CD4-positive, alpha-beta memory T cell (primary cell): ENCODE data around the gene TEX50. TPM values are rescaled to one million over a fixed set of nuclear protein-coding genes. Genes with fewer than 3 reads are reported as not detected.
"Not testable (repeated sequence)": the region's sequence is repeated elsewhere in the genome, so short reads cannot be mapped to it uniquely, and the experiment has no call there.

Experiments used
- CTCF ChIA-PET: fragments of 350-600 bp; sonication (Branson Sonifier 250); formaldehyde crosslinking; loops from one replicate; lab custom pipeline; 2021; ENCODE audit warnings: inconsistent platforms; ENCODE audit not compliant: partially characterized antibody; lab: Charles Lee
- POLR2A ChIA-PET: fragments of 350-600 bp; sonication (Branson Sonifier 250); formaldehyde crosslinking; loops from one replicate; lab custom pipeline; 2021; ENCODE audit not compliant: partially characterized antibody; lab: Charles Lee
- DNase-seq, 5 donors: peaks; one replicate each; pipeline versions ENCODE4 v3.0.0 to v3.0.0-alpha.2; 2020 to 2022; ENCODE audit warnings: mixed read lengths in 1 of 5
- H3K27ac ChIP-seq: one replicate; pipeline ENCODE4 v1.7.0; 2013; ENCODE audit warnings: low read depth, low read length
- H3K27me3 ChIP-seq: 2 replicates; pipeline ENCODE4 v1.7.0; 2013; ENCODE audit warnings: mild to moderate bottlenecking, low read length, moderate library complexity; ENCODE audit not compliant: insufficient read depth
- H3K36me3 ChIP-seq: 2 replicates; pipeline ENCODE4 v1.7.0; 2013; ENCODE audit warnings: mild to moderate bottlenecking, low read length, moderate library complexity; ENCODE audit not compliant: insufficient read depth
- H3K4me1 ChIP-seq: 2 replicates; pipeline ENCODE4 v1.7.0; 2013; ENCODE audit warnings: mild to moderate bottlenecking, low read length, moderate library complexity; ENCODE audit not compliant: insufficient read depth
- H3K4me3 ChIP-seq, 2 donors: one replicate each; pipeline ENCODE4 v1.7.0; 2013; ENCODE audit warnings: low read length in 2 of 2, mild to moderate bottlenecking in 1 of 2
- H3K9me3 ChIP-seq, 2 donors: one replicate each; pipeline ENCODE4 v1.7.0; 2013; ENCODE audit warnings: low read length in 2 of 2, control low read depth in 1 of 2; ENCODE audit not compliant: control insufficient read depth in 1 of 2
- H3K27ac Mint-ChIP-seq, 7 donors: one replicate each; pipeline ENCODE4 v1.8.0; 2020 to 2021; ENCODE audit warnings: mixed read lengths in 7 of 7, mild to moderate bottlenecking in 6 of 7, inconsistent platforms in 3 of 7, moderate library complexity in 3 of 7
- H3K27me3 Mint-ChIP-seq, 2 donors: one replicate each; pipeline ENCODE4 v1.8.0; 2020 to 2021; ENCODE audit warnings: mixed read lengths in 2 of 2
- H3K36me3 Mint-ChIP-seq, 2 donors: one replicate each; pipeline ENCODE4 v1.8.0; 2020 to 2021; ENCODE audit warnings: mixed read lengths in 2 of 2, inconsistent platforms in 1 of 2, mild to moderate bottlenecking in 1 of 2
- H3K4me1 Mint-ChIP-seq, 4 donors: one replicate each; pipeline ENCODE4 v1.8.0; 2020 to 2021; ENCODE audit warnings: mixed read lengths in 4 of 4, mild to moderate bottlenecking in 1 of 4
- H3K4me3 Mint-ChIP-seq, 8 donors: one replicate each; pipeline ENCODE4 v1.8.0; 2020 to 2021; ENCODE audit warnings: mixed read lengths in 8 of 8, mild to moderate bottlenecking in 7 of 8, moderate library complexity in 6 of 8, inconsistent platforms in 3 of 8
- H3K9me3 Mint-ChIP-seq, 8 donors: one replicate each; pipeline ENCODE4 v1.8.0; 2020 to 2021; ENCODE audit warnings: mixed read lengths in 8 of 8, mild to moderate bottlenecking in 5 of 8, inconsistent platforms in 3 of 8, moderate library complexity in 1 of 8
- intact Hi-C: fragments of 100-400 bp; cut with micrococcal nuclease; formaldehyde crosslinking; loops from one replicate; pipeline ENCODE4 v1.15.1; 2023
- polyA plus RNA-seq, 2 donors: library from polyadenylated mRNA; unstranded; fragments of 300-500 nt; fragmentation: Illumina TruSeq; gene quantifications; one replicate each; pipeline ENCODE4 v1.2.3, GENCODE V29; 2021
- total RNA-seq, 2 experiments: library from RNA; stranded (reverse); gene quantifications; one replicate each; pipeline ENCODE4 v1.2.3, GENCODE V29; 2021

The TEX50 gene
- total RNA-seq (not detected), polyA plus RNA-seq (not detected)

GRCh38 chr1:173635116-173635515 lies at the start of gene TEX50:
Gene TEX50 (plus strand): TSS chr1:173635338. CDS start chr1:173635522, 184 bp downstream.
- intact Hi-C loops = no loop called here

GRCh38 chr1:173590557-173590956 lies 44.6 kb upstream of the TEX50 start:
- Histone ChIP-seq H3K36me3 (no peaks in the 10 kb centered on the region), H3K4me3 (no peak overlapping the region), H3K9me3 (no peaks in the 10 kb centered on the region), H3K4me1 (no peaks in the 10 kb centered on the region), H3K27me3 (no peaks in the 10 kb centered on the region), H3K27ac (no peak overlapping the region)
- no peaks in the 10 kb centered on the region for H3K9me3 Mint-ChIP-seq
- no peak overlapping the region for H3K27ac Mint-ChIP-seq
- H3K4me3 Mint-ChIP-seq = no peak overlapping the region
- peaks cover 0 to 1% of the 10 kb centered on the region in 2 donors for H3K27me3 Mint-ChIP-seq
- H3K4me1 Mint-ChIP-seq = peaks cover 0 to 5% (median 0%) of the 10 kb centered on the region in 4 donors
- intact Hi-C loops = no loop called here
- no peak for DNase-seq
- no peaks in the 10 kb centered on the region for H3K36me3 Mint-ChIP-seq
- ChIA-PET POLR2A (no interaction called here), CTCF (no interaction called here)

More at GRCh38 chr1:173635116-173635515, at the start of gene TEX50:
- H3K4me1 ChIP-seq = no peaks in the 10 kb centered on the region
- no peak within 1 kb of the TSS for H3K4me3 Mint-ChIP-seq
- no peaks in the 10 kb centered on the region for H3K4me1 Mint-ChIP-seq
- CTCF ChIA-PET = no interaction called here
- H3K27me3 Mint-ChIP-seq = peaks cover 0 to 1% of the 10 kb centered on the region in 2 donors
- H3K4me3 ChIP-seq = no peak within 1 kb of the TSS
- H3K36me3 Mint-ChIP-seq = no peaks in the 10 kb centered on the region
- H3K27ac Mint-ChIP-seq = no peak within 1 kb of the TSS
- no peak within 1 kb of the TSS for H3K27ac ChIP-seq
- DNase-seq = no peak
- no peaks in the 10 kb centered on the region for H3K36me3 ChIP-seq
- H3K9me3 ChIP-seq = no peaks in the 10 kb centered on the region
- H3K9me3 Mint-ChIP-seq = peaks cover 0 to 8% (median 6%) of the 10 kb centered on the region in 8 donors
- no peaks in the 10 kb centered on the region for H3K27me3 ChIP-seq
- POLR2A ChIA-PET = no interaction called here

GRCh38 chr1:173591138-173591537 lies 44.0 kb upstream of the TEX50 start:
- H3K36me3 Mint-ChIP-seq, H3K4me3 Mint-ChIP-seq, intact Hi-C loops, H3K9me3 Mint-ChIP-seq, H3K4me1 ChIP-seq, H3K4me1 Mint-ChIP-seq, POLR2A ChIA-PET, H3K27ac Mint-ChIP-seq, DNase-seq, H3K27me3 ChIP-seq, H3K36me3 ChIP-seq, CTCF ChIA-PET, H3K4me3 ChIP-seq, H3K9me3 ChIP-seq, H3K27ac ChIP-seq, H3K27me3 Mint-ChIP-seq: not testable (repeated sequence)

- H3K4me1 ChIP-seq = no peaks in the 10 kb centered on the region
- Mint-ChIP-seq H3K9me3 (peaks cover 0 to 4% (median 0%) of the 10 kb centered on the region in 8 donors), H3K36me3 (no peaks in the 10 kb centered on the region), H3K27me3 (peaks cover 1 to 2% of the 10 kb centered on the region in 2 donors), H3K27ac (no peak overlapping the region), H3K4me1 (peaks cover 0 to 5% (median 0%) of the 10 kb centered on the region in 4 donors), H3K4me3 (no peak overlapping the region)
- intact Hi-C loops = no loop called here
- no peak overlapping the region for H3K27ac ChIP-seq
- no peak for DNase-seq
- no peaks in the 10 kb centered on the region for H3K36me3 ChIP-seq
- no peaks in the 10 kb centered on the region for H3K27me3 ChIP-seq
- POLR2A ChIA-PET = no interaction called here
- no peaks in the 10 kb centered on the region for H3K9me3 ChIP-seq
- no peak overlapping the region for H3K4me3 ChIP-seq
- CTCF ChIA-PET = no interaction called here
These were observed 38.9 kb upstream of the TEX50 start for GRCh38 chr1:173596097-173596825.

DNA sequence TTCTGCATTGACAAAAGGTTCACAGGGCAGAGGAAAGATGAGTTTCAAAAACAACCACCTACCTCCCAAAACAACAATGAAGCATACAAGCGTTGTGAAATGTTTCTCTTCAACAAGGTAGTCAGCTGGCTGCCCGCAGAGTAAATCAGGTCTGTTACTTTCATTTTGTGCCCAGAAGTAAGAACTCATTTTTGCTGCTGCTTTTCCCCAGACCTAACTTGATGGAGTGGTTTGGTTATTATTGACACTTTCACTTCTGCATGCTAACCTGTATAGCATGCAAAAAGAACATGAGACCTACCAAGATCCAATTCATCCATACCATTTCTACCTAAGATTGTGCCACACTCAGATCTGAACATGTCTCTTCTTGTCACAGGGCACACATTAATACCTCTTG lies 33.5 kb upstream of the TEX50 start:
- no peak overlapping the region for H3K27ac ChIP-seq
- H3K4me1 Mint-ChIP-seq = peaks cover 0 to 5% (median 0%) of the 10 kb centered on the region in 4 donors
- H3K4me3 Mint-ChIP-seq = peak overlapping the region in 1 of 8 donors; percentile 37
- CTCF ChIA-PET = no interaction called here
- POLR2A ChIA-PET = no interaction called here
- no peaks in the 10 kb centered on the region for H3K27me3 ChIP-seq
- intact Hi-C loops = no loop called here
- no peaks in the 10 kb centered on the region for H3K9me3 Mint-ChIP-seq
- H3K27ac Mint-ChIP-seq = no peak overlapping the region
- H3K36me3 Mint-ChIP-seq = no peaks in the 10 kb centered on the region
- no peaks in the 10 kb centered on the region for H3K9me3 ChIP-seq
- H3K4me1 ChIP-seq = no peaks in the 10 kb centered on the region
- peaks cover 9 to 12% of the 10 kb centered on the region in 2 donors for H3K27me3 Mint-ChIP-seq
- H3K36me3 ChIP-seq = no peaks in the 10 kb centered on the region
- no peak overlapping the region for H3K4me3 ChIP-seq
- no peak for DNase-seq

- ChIA-PET POLR2A (no interaction called here), CTCF (interaction anchor here (1.3 kb wide), 1 partner anchor 11 kb away, joined by 3 read pairs; no protein-coding TSS in a partner anchor)
- Histone ChIP-seq H3K9me3 (no peaks in the 10 kb centered on the region), H3K27me3 (no peaks in the 10 kb centered on the region), H3K4me1 (no peaks in the 10 kb centered on the region), H3K36me3 (no peaks in the 10 kb centered on the region), H3K27ac (no peak within 1 kb of the TSS), H3K4me3 (no peak within 1 kb of the TSS)
- no peak within 1 kb of the TSS for H3K27ac Mint-ChIP-seq
- peaks cover 0 to 5% (median 0%) of the 10 kb centered on the region in 4 donors for H3K4me1 Mint-ChIP-seq
- DNase-seq = no peak
- intact Hi-C loops = no loop called here
- H3K27me3 Mint-ChIP-seq = peaks cover 9 to 14% of the 10 kb centered on the region in 2 donors
- H3K36me3 Mint-ChIP-seq = no peaks in the 10 kb centered on the region
- no peaks in the 10 kb centered on the region for H3K9me3 Mint-ChIP-seq
- H3K4me3 Mint-ChIP-seq = no peak within 1 kb of the TSS
These were observed 32.0 kb upstream of the TEX50 start, which contains the start of gene SLC9C2 for GRCh38 chr1:173603056-173603591. Gene SLC9C2 (minus strand): TSS chr1:173603072. CDS start chr1:173601776, 1,296 bp downstream.

DNA sequence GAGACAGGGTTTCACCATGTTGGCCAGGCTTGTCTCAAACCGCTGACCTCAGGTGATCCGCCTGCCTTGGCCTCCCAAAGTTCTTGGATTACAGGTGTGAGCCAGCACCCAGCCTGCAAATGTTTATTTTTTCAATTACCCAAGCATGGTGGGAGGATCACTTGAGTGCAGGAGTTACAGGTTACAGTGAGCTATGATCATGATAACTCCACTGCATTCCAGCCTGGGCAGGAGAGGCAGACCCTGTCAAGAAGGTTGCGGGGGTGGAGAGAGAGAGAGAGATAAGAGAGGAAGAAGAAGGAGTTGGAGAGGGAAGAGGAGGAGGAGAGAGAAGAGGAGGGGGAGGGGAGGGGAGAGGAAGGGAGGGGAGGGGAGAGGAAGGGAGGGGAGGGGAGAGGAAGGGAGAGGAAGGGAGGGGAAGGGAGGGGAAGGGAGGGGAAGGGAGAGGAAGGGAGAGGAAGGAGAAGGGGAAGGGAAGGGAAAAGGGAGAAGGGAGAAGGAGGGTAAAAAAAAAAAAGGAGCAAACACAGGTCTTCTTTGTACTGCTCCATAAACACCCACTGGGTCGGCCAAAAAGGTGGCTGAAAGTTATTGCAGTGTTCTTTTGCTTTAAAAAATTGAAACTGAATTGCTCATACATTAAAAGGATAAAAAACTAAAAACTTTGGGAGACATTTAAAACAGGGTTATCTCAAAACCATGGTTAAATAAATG lies 26.5 kb upstream of the TEX50 start:
- ChIA-PET CTCF (no interaction called here), POLR2A (no interaction called here)
- peaks cover 3 to 13% of the 10 kb centered on the region in 2 donors for H3K27me3 Mint-ChIP-seq
- DNase-seq = no peak
- no peaks in the 10 kb centered on the region for H3K36me3 ChIP-seq
- H3K27ac Mint-ChIP-seq = no peak overlapping the region
- peaks cover 0 to 5% (median 0%) of the 10 kb centered on the region in 8 donors for H3K9me3 Mint-ChIP-seq
- no peaks in the 10 kb centered on the region for H3K27me3 ChIP-seq
- intact Hi-C loops = no loop called here
- H3K4me1 Mint-ChIP-seq = no peaks in the 10 kb centered on the region
- no peak overlapping the region for H3K4me3 ChIP-seq
- no peak overlapping the region for H3K4me3 Mint-ChIP-seq
- no peaks in the 10 kb centered on the region for H3K9me3 ChIP-seq
- no peaks in the 10 kb centered on the region for H3K4me1 ChIP-seq
- peaks cover 0 to 4% of the 10 kb centered on the region in 2 donors for H3K36me3 Mint-ChIP-seq
- H3K27ac ChIP-seq = no peak overlapping the region
